Activated CD8-positive, alpha-beta memory T cell treated with anti-CD3 and anti-CD28 coated beads, Interleukin-2, amount 50 U/mL, for 24 hours (primary cell): ENCODE measurements around the gene MBD5.
"Not testable (repeated sequence)": the region's sequence is repeated elsewhere in the genome, so short reads cannot be mapped to it uniquely, and the experiment has no call there.

Experiments used
- DNase-seq: peaks from one replicate; pipeline ENCODE4 v3.0.0-alpha.2; 2020; ENCODE audit errors: extremely low read depth

MBD5 gene

GRCh38 chr2:148021059-148021861, at the start of gene MBD5:
MBD5 (plus strand) TSS chr2:148021091.
- DNase-seq = peak; percentile 8

- no peak for DNase-seq
Measured at GRCh38 chr2:147976102-147976501, 44.8 kb upstream of the MBD5 start.

GRCh38 chr2:147977679-147978078, 43.2 kb upstream of the MBD5 start:
- no peak for DNase-seq

- DNase-seq = no peak
Measured at GRCh38 chr2:147980940-147981528, 39.9 kb upstream of the MBD5 start.

- DNase-seq = no peak
Measured at GRCh38 chr2:147989102-147989501, 31.8 kb upstream of the MBD5 start.

GRCh38 chr2:147989809-147990403, 31.0 kb upstream of the MBD5 start:
- DNase-seq = no peak

GRCh38 chr2:147994965-147995364, 25.9 kb upstream of the MBD5 start:
- not testable (repeated sequence) for DNase-seq

GRCh38 chr2:147996828-147997227, 24.1 kb upstream of the MBD5 start:
- DNase-seq = no peak

- no peak for DNase-seq
Measured at GRCh38 chr2:147998203-147998602, 22.7 kb upstream of the MBD5 start.

GRCh38 chr2:147999126-147999525, 21.8 kb upstream of the MBD5 start:
- DNase-seq = no peak

- DNase-seq = no peak
Measured at GRCh38 chr2:148000095-148000494, 20.8 kb upstream of the MBD5 start.

GRCh38 chr2:148002420-148002819, 18.5 kb upstream of the MBD5 start:
- DNase-seq = not testable (repeated sequence)

GRCh38 chr2:148006249-148007007, 14.5 kb upstream of the MBD5 start:
- no peak for DNase-seq

- DNase-seq = no peak
Measured at GRCh38 chr2:148007219-148007900, 13.5 kb upstream of the MBD5 start.

GRCh38 chr2:148008411-148008810, 12.5 kb upstream of the MBD5 start:
- not testable (repeated sequence) for DNase-seq

- DNase-seq = no peak
Measured at GRCh38 chr2:148013876-148014275, 7.0 kb upstream of the MBD5 start.

GRCh38 chr2:148014616-148015015, 6.3 kb upstream of the MBD5 start:
- no peak for DNase-seq

- peak; percentile 94 for DNase-seq
Measured at GRCh38 chr2:148020111-148021058, 506 bp upstream of the MBD5 start, which contains the start of gene ORC4. ORC4 (minus strand) TSS chr2:148020737; CDS start chr2:147975958, 44,779 bp downstream.

GRCh38 chr2:148021886-148022285, 995 bp downstream of the MBD5 start:
- DNase-seq = no peak

- DNase-seq = no peak
Measured at GRCh38 chr2:148022351-148022750, 1.5 kb downstream of the MBD5 start.
